Measurements from ENCODE around the gene NAT8L.

Gene NAT8L

DNA sequence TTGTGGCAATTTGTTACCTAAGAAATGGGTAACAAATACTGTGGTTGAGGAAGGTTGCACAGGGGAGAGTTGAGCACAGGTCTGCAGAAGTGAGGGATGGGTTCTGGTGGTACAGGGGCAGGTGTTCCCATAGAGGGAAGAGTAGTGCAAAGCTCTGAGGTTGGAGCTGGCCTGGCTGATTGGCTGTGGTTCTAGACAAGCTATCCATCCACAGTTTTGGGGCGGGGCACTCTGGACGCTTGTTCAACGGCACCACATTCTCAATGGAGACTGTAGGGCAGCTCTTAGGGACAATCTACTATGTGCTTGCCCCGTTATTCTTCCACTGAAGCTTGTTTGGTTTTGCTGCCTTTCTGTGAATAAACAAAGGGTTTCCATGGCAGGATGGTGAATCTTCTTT lies 35.4 kb downstream of the NAT8L start:
- DNase-seq (ENCODE audit: low read depth), result no peak

GRCh38 chr4:2095236-2096072 lies 36.3 kb downstream of the NAT8L start:
- DNase-seq (ENCODE audit: low read depth), result no peak

- no peak for DNase-seq (ENCODE audit: low read depth)
These were observed 37.0 kb downstream of the NAT8L start for GRCh38 chr4:2096073-2096609.

DNA sequence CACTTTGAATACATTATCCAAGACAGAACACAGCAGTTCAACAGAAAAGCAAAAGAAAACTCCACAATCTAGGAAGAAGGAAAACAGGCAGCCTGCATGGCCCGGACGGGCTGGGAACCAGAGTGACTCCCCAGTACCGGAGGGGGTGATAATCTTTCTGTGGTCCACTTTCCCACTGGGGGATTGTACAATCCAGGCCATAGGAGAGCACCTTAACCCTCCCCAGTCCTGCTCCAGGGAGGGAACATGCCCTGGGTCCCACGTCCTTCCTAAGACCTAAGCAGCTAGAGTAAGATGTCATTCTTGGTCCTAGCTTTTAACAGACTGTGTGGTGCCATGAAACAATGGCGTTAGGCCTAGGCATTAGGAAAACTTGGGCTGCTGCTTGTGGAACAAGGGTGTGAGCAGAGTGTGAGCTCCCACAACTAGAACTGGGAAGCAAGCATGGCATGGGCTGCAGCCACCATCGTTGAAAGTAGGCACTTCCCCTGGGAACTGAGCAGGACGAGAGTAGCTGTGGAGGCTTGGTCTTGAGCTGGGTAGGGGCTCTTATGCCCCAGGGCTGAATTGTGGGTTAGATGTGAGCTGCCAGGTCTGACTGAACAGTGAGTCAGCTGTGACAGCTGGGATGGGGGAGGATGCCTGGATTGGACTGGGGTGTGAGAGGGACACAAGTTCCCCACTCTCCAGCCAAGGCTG lies 42.4 kb downstream of the NAT8L start:
- no peak for DNase-seq (ENCODE audit: low read depth)

GRCh38 chr4:2102045-2102883 lies 43.1 kb downstream of the NAT8L start:
- no peak for DNase-seq (ENCODE audit: low read depth)

DNA sequence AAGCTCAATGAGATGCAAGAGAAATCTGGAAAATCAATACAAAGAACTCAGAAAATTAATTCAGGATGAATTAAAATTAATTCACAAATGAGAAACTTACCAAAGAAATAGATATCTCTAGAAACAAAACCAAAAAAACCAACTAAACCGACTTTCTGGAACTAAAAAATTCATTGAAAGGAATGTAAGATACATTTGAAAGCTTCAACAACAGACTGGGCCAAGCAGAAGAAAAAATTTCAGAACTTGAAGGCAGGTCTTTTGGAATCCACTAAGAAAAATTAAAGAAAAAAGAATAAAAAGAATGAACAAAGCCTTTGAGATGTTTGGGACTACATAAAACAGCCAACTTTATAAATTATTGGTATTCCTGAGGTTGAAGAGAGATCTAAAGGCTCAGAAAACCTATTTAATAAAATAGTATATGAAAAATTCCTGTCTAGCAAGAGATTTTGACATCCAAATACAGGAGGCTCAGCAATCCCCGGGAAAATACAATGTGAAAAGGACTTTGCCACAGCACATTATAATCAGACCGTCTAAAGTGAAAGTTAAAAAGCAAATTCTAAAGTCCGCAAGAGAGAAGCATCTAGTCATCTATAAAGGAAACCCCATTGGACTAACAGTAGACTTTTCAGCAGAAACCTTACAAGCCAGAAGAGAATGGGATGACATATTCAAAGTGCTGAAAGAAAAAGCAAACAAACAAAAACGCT lies 44.2 kb downstream of the NAT8L start:
- DNase-seq (ENCODE audit: low read depth), result no peak

DNA sequence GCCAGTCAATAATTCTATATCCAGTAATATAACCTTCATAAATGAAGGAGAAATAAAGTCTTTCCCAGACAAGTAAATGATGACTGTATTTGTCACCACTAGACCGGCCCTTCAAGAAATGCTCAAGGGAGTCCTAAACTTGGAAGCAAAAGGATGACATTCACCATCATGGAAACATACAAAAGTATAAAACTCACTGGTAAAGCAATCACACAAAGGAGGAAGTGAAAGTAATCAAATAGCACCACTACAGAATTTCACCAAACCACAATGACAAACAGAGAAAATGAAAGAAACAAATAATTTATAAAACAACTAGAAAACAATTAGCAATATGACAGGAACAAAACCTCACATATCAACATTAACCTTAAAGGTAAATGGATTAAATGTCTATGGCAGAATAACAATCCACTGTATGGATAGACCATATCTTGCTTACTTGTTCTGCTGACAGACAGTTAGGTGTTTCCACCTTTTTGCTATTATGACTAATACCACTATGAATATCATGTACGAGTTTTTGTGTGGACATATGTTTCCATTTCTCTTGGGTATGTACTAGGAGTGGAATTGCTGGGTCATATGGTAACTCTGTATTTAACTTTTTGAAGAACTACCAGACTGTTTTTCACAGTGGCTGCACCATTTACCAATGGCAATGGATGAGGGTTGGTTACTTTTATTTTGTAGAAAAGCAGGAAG lies 44.9 kb downstream of the NAT8L start:
- DNase-seq (ENCODE audit: low read depth), result no peak

GRCh38 chr4:2104556-2105345 lies 45.6 kb downstream of the NAT8L start:
- DNase-seq (ENCODE audit: low read depth), result no peak

- DNase-seq (ENCODE audit: low read depth), result no peak
These were observed 46.4 kb downstream of the NAT8L start for GRCh38 chr4:2105559-2105958.

DNA sequence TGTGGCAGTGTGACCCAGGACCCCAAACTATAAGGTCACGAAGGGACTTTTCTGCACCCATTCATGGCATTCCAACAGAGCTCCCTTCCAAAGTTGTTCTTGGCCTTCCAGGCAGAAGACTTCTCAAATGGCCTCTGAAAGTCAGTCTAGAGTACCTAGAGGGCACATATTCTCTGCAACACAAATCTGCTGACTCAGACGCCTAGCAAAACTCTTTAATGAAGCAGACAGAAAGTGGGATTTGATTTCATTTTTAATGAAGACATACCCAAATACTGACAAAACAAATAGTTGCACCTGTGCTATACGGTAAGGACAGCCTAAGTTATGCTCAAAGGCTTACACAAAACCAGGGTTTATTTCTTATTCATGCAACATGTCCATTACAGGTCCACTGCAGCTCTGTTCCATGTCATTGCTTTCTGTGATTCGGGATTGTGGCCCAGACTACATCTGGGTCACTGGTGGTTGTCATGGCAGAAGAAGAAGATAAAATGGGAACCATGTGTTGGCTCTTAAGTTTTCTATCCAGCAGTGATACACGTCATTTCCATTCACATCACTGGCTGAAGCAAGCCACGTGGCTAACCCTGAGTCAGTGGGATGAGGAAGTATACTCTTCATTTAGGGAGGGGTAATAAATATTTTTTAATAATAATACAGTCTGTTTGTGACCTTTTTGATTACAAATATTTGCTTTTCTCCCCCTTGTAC lies 57.7 kb downstream of the NAT8L start:
- DNase-seq (ENCODE audit: low read depth), result no peak
